GM12878 (cell line): ENCODE measurements around the gene MAB21L1. TPM values are rescaled to one million over a fixed set of nuclear protein-coding genes. Genes with fewer than 3 reads are reported as not detected.

Experiments used
- ATAC-seq: fragments of 200-7000 bp; cut with Tn5 transposase; 3 replicates; pipeline ENCODE4 v1.9.1; 2020; ENCODE audit warnings: mild to moderate bottlenecking, moderate library complexity
- BruUV-seq: library from RNA; stranded (reverse); fragments of 400-500 nt; replicated peaks from 2 replicates; lab custom pipeline; 2021; lab: Mats Ljungman, UMichigan
- CTCF ChIA-PET: fragments of 300-600 bp; sonication (Branson Sonifier 250); formaldehyde crosslinking; extraction: SDS; loops from one replicate; lab custom pipeline; 2021; ENCODE audit warnings: inconsistent platforms; lab: Yijun Ruan, JAX
- POLR2A ChIA-PET: fragments of 350-600 bp; formaldehyde crosslinking; extraction: SDS; loops from one replicate; lab custom pipeline; 2021; ENCODE audit warnings: inconsistent platforms; lab: Charles Lee
- RAD21 ChIA-PET: fragments of 300-600 bp; sonication (Branson Sonifier 250); formaldehyde crosslinking; loops from one replicate; lab custom pipeline; 2023; ENCODE audit warnings: antibody characterized with exemption; ENCODE audit not compliant: unreplicated experiment; lab: Charles Lee
- SMC1A ChIA-PET: fragments of 300-600 bp; sonication (Branson Sonifier 250); formaldehyde crosslinking; loops from one replicate; lab custom pipeline; 2023; ENCODE audit not compliant: unreplicated experiment, uncharacterized antibody; lab: Charles Lee
- DNase-seq: peaks from one replicate; pipeline ENCODE4 v3.0.0-alpha.2; 2011; ENCODE audit warnings: low read depth, low spot score
- FAIRE-seq: peaks from 3 replicates; lab custom pipeline; 2011; peaks lifted over from hg19 to GRCh38; lab: Jason Lieb, UNC
- H2AFZ ChIP-seq: 2 replicates; pipeline ENCODE4 v1.6.0; 2011; ENCODE audit warnings: low read depth, low read length, control low read depth; ENCODE audit not compliant: control insufficient read depth
- H3K27ac ChIP-seq: 2 replicates; pipeline ENCODE4 v1.5.1; 2011; ENCODE audit warnings: control low read depth; ENCODE audit not compliant: control insufficient read depth, insufficient read depth
- H3K27me3 ChIP-seq, 2 experiments: replicated peaks in 1 of 2; 2 replicates each; pipeline versions ENCODE4 v1.6.0 to v1.6.1; 2011; ENCODE audit warnings: low read length in 1 of 2; ENCODE audit not compliant: control insufficient read depth in 2 of 2, insufficient read depth in 2 of 2
- H3K36me3 ChIP-seq, 2 experiments: 2 replicates each; pipeline ENCODE4 v1.5.1; 2011; ENCODE audit warnings: low read length in 1 of 2; ENCODE audit not compliant: control insufficient read depth in 2 of 2, insufficient read depth in 2 of 2
- H3K4me1 ChIP-seq: 2 replicates; pipeline ENCODE4 v1.6.1; 2011; ENCODE audit warnings: mild to moderate bottlenecking, low read length, moderate library complexity, mixed read lengths; ENCODE audit not compliant: control insufficient read depth, insufficient read depth
- H3K4me2 ChIP-seq: 2 replicates; pipeline ENCODE4 v1.6.0; 2011; ENCODE audit warnings: control low read depth; ENCODE audit not compliant: control insufficient read depth, insufficient read depth
- H3K4me3 ChIP-seq: fragments of 200-600 bp; sonication (generic); 2 replicates; pipeline ENCODE4 v1.5.1; 2016
- H3K79me2 ChIP-seq: 2 replicates; pipeline ENCODE4 v1.6.0; 2011; ENCODE audit warnings: low read length; ENCODE audit not compliant: control insufficient read depth, insufficient read depth
- H3K9ac ChIP-seq: 2 replicates; pipeline ENCODE4 v1.8.0; 2011; ENCODE audit warnings: low read length, control low read depth, mixed read lengths; ENCODE audit not compliant: control insufficient read depth, insufficient read depth
- H3K9me3 ChIP-seq: replicated peaks from 3 replicates; pipeline ENCODE4 v1.5.1; 2011; ENCODE audit warnings: mild to moderate bottlenecking, low read length; ENCODE audit not compliant: control insufficient read depth, insufficient read depth
- H4K20me1 ChIP-seq: 2 replicates; pipeline ENCODE4 v1.6.0; 2011; ENCODE audit not compliant: control insufficient read depth, insufficient read depth
- WGBS: methylation state at CpG from one replicate; pipeline ENCODE4 v1.1.6; 2016; ENCODE audit warnings: low lambda C conversion rate; ENCODE audit not compliant: insufficient replicate concordance, insufficient coverage; ENCODE audit errors: missing lambda C conversion rate; 5-methylcytosine and 5-hydroxymethylcytosine counted together
- in situ Hi-C: fragments of 300-500 bp; cut with MboI; formaldehyde crosslinking; loops from 9 replicates; pipeline ENCODE4 v1.14.3; 2018; ENCODE audit warnings: mixed read lengths
- intact Hi-C: fragments of 100-400 bp; cut with micrococcal nuclease; formaldehyde crosslinking; loops from one replicate; pipeline ENCODE4 v1.14.2; 2022; ENCODE audit not compliant: unreplicated experiment
- polyA plus RNA-seq, 11 experiments: library from polyadenylated mRNA; depleted of rRNA in 4 of 11; unstranded in 6 of 11; stranded (reverse) in 5 of 11; fragments of >200 nt; fragmentation: Nextera tagmentation in 4 of 11; fragmentation: Illumina TruSeq in 1 of 11; extraction: Ambion mirVana in 4 of 11; extraction: Trizol in 1 of 11; gene quantifications; 1 replicate in 1 of 11; 2 replicates in 10 of 11; pipeline versions ENCODE4 v1.2.1 to v1.2.3, GENCODE V29; 2011 to 2016; ENCODE audit warnings: inconsistent platforms in 2 of 11, missing spikeins in 2 of 11, low read depth in 1 of 11
- total RNA-seq, 4 experiments: library from RNA; depleted of rRNA in 3 of 4; stranded (reverse); fragments of >200 nt in 3 of 4; fragmentation: Illumina TruSeq in 1 of 4; extraction: Trizol in 1 of 4; gene quantifications; 2 replicates each; pipeline versions ENCODE4 v1.2.1 to v1.2.3, GENCODE V29; 2013 to 2021
- TF ChIP-seq, protein P1 (sequence below): IDR thresholded peaks from 2 replicates; pipeline ENCODE4 v1.6.1; 2012; ENCODE audit warnings: improper control_type of control experiment, low read depth, low read length; ENCODE audit not compliant: insufficient replicate concordance

Gene MAB21L1
- total and polyA plus RNA-seq, 10 of the 15 experiments (the other 5 are each of a cell fraction or from before 2014, with no cell fraction given): 0.01 to 0.05 TPM; not detected in 8

DNA sequence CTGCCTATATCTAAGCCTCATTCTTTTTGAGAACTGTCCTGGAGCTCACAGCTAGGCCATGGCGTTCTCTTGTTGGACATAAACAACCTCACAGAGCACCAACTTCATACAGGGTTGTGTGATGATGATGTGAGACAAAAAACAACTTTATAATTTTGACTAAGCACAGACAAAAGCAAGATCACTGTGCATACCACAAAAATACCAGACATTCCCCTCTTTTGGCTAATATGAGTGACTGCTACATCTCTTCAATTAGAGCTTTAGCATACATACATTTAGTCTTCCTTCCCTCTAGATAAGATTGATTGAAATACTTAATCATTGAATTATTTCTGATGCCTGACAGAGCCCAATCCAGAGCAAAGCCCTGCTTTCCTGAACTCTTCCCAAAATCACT, 8.3 kb downstream of the MAB21L1 start:
- no peak for FAIRE-seq

More for the DNA sequence above, 8.3 kb downstream of the MAB21L1 start:
- H3K36me3 ChIP-seq: no peaks in the 10 kb centered on the region
- in situ Hi-C loops (no loop called here), intact Hi-C loops (no loop called here)
- H3K27me3 ChIP-seq: peaks cover 3 to 6% of the 10 kb centered on the region in 2 experiments; a peak in 2 of 4 replicates
- no peaks in the 10 kb centered on the region for H3K4me1 ChIP-seq
- no peak overlapping the region for H3K9ac ChIP-seq
- CTCF ChIA-PET: no interaction called here
- H4K20me1 ChIP-seq: no peaks in the 10 kb centered on the region
- no peak overlapping the region for H3K27ac ChIP-seq
- no peak overlapping the region for H3K4me3 ChIP-seq
- RAD21 ChIA-PET: no interaction called here
- no peaks in the 10 kb centered on the region; the same call in 2 of the 3 replicates for H3K9me3 ChIP-seq
- no peak for ATAC-seq
- H3K79me2 ChIP-seq: no peaks in the 10 kb centered on the region
- H3K4me2 ChIP-seq: no peak overlapping the region
- SMC1A ChIA-PET: interaction anchor here (0.7 kb wide), 1 partner anchor 66 kb away, joined by 3 read pairs; no protein-coding TSS in a partner anchor
- TF ChIP-seq, protein P1, sequence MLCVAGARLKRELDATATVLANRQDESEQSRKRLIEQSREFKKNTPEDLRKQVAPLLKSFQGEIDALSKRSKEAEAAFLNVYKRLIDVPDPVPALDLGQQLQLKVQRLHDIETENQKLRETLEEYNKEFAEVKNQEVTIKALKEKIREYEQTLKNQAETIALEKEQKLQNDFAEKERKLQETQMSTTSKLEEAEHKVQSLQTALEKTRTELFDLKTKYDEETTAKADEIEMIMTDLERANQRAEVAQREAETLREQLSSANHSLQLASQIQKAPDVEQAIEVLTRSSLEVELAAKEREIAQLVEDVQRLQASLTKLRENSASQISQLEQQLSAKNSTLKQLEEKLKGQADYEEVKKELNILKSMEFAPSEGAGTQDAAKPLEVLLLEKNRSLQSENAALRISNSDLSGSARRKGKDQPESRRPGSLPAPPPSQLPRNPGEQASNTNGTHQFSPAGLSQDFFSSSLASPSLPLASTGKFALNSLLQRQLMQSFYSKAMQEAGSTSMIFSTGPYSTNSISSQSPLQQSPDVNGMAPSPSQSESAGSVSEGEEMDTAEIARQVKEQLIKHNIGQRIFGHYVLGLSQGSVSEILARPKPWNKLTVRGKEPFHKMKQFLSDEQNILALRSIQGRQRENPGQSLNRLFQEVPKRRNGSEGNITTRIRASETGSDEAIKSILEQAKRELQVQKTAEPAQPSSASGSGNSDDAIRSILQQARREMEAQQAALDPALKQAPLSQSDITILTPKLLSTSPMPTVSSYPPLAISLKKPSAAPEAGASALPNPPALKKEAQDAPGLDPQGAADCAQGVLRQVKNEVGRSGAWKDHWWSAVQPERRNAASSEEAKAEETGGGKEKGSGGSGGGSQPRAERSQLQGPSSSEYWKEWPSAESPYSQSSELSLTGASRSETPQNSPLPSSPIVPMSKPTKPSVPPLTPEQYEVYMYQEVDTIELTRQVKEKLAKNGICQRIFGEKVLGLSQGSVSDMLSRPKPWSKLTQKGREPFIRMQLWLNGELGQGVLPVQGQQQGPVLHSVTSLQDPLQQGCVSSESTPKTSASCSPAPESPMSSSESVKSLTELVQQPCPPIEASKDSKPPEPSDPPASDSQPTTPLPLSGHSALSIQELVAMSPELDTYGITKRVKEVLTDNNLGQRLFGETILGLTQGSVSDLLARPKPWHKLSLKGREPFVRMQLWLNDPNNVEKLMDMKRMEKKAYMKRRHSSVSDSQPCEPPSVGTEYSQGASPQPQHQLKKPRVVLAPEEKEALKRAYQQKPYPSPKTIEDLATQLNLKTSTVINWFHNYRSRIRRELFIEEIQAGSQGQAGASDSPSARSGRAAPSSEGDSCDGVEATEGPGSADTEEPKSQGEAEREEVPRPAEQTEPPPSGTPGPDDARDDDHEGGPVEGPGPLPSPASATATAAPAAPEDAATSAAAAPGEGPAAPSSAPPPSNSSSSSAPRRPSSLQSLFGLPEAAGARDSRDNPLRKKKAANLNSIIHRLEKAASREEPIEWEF: no peak
- no peak for DNase-seq
- POLR2A ChIA-PET: no interaction called here
- 0% methylated on average over 1 of the region's 1 CpG for WGBS
- no TSS peak for BruUV-seq
- no peak overlapping the region for H2AFZ ChIP-seq
